BLaER1 treated with 17β-estradiol and CSF1 and Interleukin-3, amounts not matched to agents 10 nM and 100 nM (cell line): ENCODE results near the gene COX14.
A peak's percentile ranks its signal among the peaks of the same experiment; 100 is the strongest.
"Not testable (repeated sequence)": the region's sequence is repeated elsewhere in the genome, so short reads cannot be mapped to it uniquely, and the experiment has no call there.

Experiments
- H3K27ac ChIP-seq, 11 experiments: shearing (Covaris generic); formaldehyde crosslinking; 2 replicates each; pipeline ENCODE4 v1.8.1; 2022
- H3K27me3 ChIP-seq, 11 experiments: shearing (Covaris generic); formaldehyde crosslinking; 2 replicates each; pipeline ENCODE4 v1.8.1; 2022
- H3K36me3 ChIP-seq, 11 experiments: shearing (Covaris generic); formaldehyde crosslinking; 2 replicates each; pipeline ENCODE4 v1.8.1; 2022
- H3K4me1 ChIP-seq, 10 experiments: shearing (Covaris generic); formaldehyde crosslinking; 2 replicates each; pipeline ENCODE4 v1.8.1; 2022
- H3K4me2 ChIP-seq, 11 experiments: shearing (Covaris generic); formaldehyde crosslinking; 2 replicates each; pipeline ENCODE4 v1.8.1; 2022
- H3K4me3 ChIP-seq, 10 experiments: shearing (Covaris generic); formaldehyde crosslinking; 2 replicates each; pipeline ENCODE4 v1.8.1; 2022
- H3K9ac ChIP-seq, 11 experiments: shearing (Covaris generic); formaldehyde crosslinking; 2 replicates each; pipeline ENCODE4 v1.8.1; 2022
- H3K9me3 ChIP-seq, 11 experiments: shearing (Covaris generic); formaldehyde crosslinking; replicated peaks in 1 of 11; 2 replicates each; pipeline ENCODE4 v1.8.1; 2022
- H4K20me1 ChIP-seq, 11 experiments: shearing (Covaris generic); formaldehyde crosslinking; 2 replicates each; pipeline ENCODE4 v1.8.1; 2022
- Cebpa-rat ChIP-seq, 11 experiments: shearing (Covaris generic); IDR thresholded peaks; 2 replicates each; pipeline ENCODE4 v1.8.1; 2022

Gene COX14

DNA sequence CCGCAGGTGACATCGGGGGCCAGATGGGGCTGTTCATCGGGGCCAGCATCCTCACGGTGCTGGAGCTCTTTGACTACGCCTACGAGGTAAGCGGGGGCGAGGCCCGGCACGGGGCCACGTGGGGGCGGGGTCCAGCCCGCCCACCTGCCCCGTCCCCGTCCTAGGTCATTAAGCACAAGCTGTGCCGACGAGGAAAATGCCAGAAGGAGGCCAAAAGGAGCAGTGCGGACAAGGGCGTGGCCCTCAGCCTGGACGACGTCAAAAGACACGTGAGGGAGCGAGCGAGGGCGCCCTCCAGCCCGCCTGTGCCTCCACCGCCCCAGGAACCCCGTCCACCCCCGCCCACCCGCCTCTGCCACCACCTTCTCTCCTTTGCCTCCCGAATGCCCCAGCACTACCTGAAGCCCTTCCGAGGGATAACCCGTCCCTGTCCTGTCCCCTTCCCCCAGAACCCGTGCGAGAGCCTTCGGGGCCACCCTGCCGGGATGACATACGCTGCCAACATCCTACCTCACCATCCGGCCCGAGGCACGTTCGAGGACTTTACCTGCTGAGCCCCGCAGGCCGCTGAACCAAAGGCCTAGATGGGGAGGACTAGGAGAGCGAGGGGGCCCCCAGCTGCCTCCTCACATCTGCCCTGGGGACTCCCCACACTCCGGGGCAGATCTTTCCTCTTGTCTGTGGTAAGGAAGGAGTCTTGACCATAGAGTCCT, 30.8 kb upstream of the COX14 start:
- Histone ChIP-seq H3K4me1 (peaks cover 12 to 40% (median 31%) of the 10 kb centered on the region in 10 experiments; a peak in 18 of 20 replicates), H4K20me1 (peaks cover 0 to 8% (median 7%) of the 10 kb centered on the region in 11 experiments; a peak in 12 of 22 replicates), H3K27me3 (no peaks in the 10 kb centered on the region), H3K9me3 (no peaks in the 10 kb centered on the region), H3K27ac (no peak overlapping the region), H3K4me2 (no peak overlapping the region), H3K4me3 (no peak overlapping the region), H3K9ac (no peak overlapping the region), H3K36me3 (peaks cover 0 to under 1% (median 0%) of the 10 kb centered on the region in 11 experiments; a peak in 2 of 22 replicates)
- TF ChIP-seq Cebpa-rat (IDR thresholded peaks at IDR 0.05): no peak

DNA sequence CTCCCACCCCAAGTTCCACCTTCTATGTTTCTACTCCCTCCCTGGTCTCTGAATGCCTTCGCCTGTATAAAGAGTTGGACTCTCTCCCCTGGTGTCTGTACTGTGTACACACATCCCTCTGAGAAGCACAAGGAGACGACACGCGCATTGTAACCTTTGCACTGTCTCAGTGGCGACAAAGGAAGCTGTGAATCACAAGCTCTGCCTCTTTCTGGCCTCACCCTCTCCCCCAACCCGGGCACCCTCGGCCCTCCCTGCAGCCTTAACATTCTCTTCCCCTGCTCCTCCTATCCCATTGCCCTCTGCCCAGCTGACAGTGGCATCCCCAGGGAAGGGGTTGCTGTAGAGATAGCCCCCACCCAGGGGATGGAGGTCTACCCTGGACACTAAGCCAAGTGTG, 29.4 kb upstream of the COX14 start:
- H3K27ac ChIP-seq: 0 out of 22 replicates have a peak overlapping the region, but pooled peaks of 1 of the 11 experiments have one; percentile 3
- TF ChIP-seq Cebpa-rat (IDR thresholded peaks at IDR 0.05): no peak
- H3K4me2 ChIP-seq: no peak overlapping the region
- peaks cover 24 to 40% (median 35%) of the 10 kb centered on the region in 10 experiments for H3K4me1 ChIP-seq
- H3K9ac ChIP-seq: peak overlapping the region in 2 of 11 experiments; percentile 3 to 13; a peak in 1 of 22 replicates
- H3K36me3 ChIP-seq: peaks cover 11 to 14% (median 13%) of the 10 kb centered on the region in 11 experiments
- H4K20me1 ChIP-seq: peaks cover 0 to 22% (median 20%) of the 10 kb centered on the region in 11 experiments; a peak in 16 of 22 replicates
- H3K27me3 ChIP-seq: no peaks in the 10 kb centered on the region
- no peak overlapping the region for H3K4me3 ChIP-seq
- no peaks in the 10 kb centered on the region for H3K9me3 ChIP-seq

DNA sequence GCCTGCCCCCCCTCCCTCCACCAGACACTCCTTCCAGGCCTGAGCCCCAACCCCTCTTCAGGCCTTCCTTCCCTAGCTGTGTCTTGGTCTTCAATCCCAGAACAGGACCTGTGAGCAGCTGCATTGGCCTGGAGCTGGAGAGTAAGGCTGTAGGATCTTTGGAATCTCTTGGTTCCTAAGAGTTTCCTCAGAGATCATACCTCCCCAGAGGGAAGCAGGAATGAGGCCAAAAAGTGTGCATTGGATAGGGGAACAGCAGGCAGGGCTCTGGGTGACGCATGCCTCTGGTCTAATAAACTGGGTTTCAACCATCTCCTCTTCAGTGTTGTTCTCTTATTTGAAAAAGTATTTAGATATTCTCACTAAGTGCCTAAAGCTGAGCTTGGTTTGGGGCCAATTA, 28.7 kb upstream of the COX14 start:
- Histone ChIP-seq H4K20me1 (peaks cover 0 to 28% (median 26%) of the 10 kb centered on the region in 11 experiments; a peak in 18 of 22 replicates), H3K9me3 (no peaks in the 10 kb centered on the region), H3K4me1 (peaks cover 28 to 43% (median 38%) of the 10 kb centered on the region in 10 experiments), H3K9ac (peak overlapping the region in 1 of 11 experiments; percentile 3; a peak in 1 of 22 replicates), H3K27me3 (no peaks in the 10 kb centered on the region), H3K27ac (0 out of 22 replicates have a peak overlapping the region, but pooled peaks of 3 of the 11 experiments have one; percentile 1 to 3 (median 3)), H3K4me2 (peak overlapping the region in 7 of 11 experiments; percentile 67 to 90 (median 87); a peak in 10 of 22 replicates), H3K36me3 (peaks cover 16 to 21% (median 19%) of the 10 kb centered on the region in 11 experiments), H3K4me3 (no peak overlapping the region)
- no peak for TF ChIP-seq Cebpa-rat (IDR thresholded peaks at IDR 0.05)

DNA sequence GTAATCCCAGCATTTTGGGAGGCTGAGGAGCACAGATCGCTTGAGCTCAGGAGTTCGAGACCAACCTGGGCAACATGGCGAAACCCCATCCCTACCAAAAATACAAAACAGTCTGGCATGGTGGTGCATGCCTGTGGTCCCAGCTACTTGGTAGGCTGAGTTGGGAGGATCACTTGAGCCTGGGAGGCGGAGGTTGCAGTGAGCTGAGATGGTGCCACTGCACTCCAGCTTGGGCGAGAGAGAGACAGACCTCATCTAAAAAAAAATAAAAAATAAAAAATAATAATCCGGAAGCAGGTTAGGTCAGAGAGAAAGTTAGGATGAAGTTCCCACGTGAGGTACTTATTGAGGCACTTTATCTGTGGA, 27.6 kb upstream of the COX14 start:
- Histone ChIP-seq H3K4me1 (peaks cover 35 to 52% (median 44%) of the 10 kb centered on the region in 10 experiments), H3K27ac (peak overlapping the region; percentile 75 to 94 (median 87); a peak in 21 of 22 replicates), H3K36me3 (peaks cover 25 to 32% (median 30%) of the 10 kb centered on the region in 11 experiments), H3K9ac (peak overlapping the region; percentile 74 to 92 (median 89)), H3K4me2 (peak overlapping the region; percentile 67 to 90 (median 87)), H3K4me3 (peak overlapping the region; percentile 54 to 79 (median 70)), H4K20me1 (peaks cover 0 to 39% (median 35%) of the 10 kb centered on the region in 11 experiments; a peak in 19 of 22 replicates)
- not testable (repeated sequence) for H3K9me3 ChIP-seq, H3K27me3 ChIP-seq

DNA sequence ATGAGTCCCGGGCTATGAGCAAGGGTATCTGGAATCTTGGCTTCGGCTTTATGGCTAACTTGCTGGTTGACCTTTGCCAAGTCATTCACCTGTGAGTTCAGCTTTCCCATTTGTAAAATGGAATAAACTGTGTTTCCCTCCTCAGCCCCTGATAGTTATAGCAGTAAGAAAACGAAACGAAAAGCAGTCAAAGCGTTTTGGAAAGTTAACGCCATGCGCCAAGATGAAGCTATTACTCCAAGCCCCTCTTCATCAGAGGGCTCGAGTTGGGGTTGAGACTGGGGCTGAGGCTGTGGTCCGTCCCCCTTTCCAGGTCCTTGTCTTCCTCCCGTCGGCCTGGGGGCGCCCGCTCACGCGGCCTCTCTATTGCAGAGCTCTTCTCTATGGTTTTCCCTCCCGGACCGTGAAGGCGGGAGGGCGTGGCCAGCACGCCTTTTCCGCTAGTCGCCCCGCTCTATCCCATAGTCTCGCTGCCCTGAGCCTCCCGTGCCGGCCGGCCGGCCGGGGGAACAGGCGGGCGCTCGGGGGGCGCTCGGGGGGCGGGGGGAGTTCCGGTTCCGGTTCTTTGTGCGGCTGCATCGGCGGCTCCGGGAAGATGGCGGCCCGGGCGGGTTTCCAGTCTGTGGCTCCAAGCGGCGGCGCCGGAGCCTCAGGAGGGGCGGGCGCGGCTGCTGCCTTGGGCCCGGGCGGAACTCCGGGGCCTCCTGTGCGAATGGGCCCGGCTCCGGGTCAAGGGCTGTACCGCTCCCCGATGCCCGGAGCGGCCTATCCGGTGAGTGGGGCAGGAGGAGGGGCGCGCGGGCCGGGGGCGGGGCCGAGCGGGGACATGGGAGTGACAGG, 27.0 kb upstream of the COX14 start, which contains the start of gene SMARCD1:
SMARCD1 (plus strand) TSS at position 568 of the 840 bp plus-strand sequence; CDS start at position 596, 28 bp downstream.
- Histone ChIP-seq H3K27me3 (no peaks in the 10 kb centered on the region), H3K9me3 (no peaks in the 10 kb centered on the region), H3K4me2 (peak within 1 kb of the TSS; percentile 84 to 97 (median 89)), H3K9ac (peak within 1 kb of the TSS; percentile 74 to 92 (median 89)), H3K4me3 (peak within 1 kb of the TSS; percentile 54 to 79 (median 70)), H3K27ac (peak within 1 kb of the TSS; percentile 75 to 94 (median 87); a peak in 21 of 22 replicates), H4K20me1 (peaks cover 0 to 45% (median 36%) of the 10 kb centered on the region in 11 experiments; a peak in 19 of 22 replicates), H3K4me1 (peaks cover 35 to 52% (median 44%) of the 10 kb centered on the region in 10 experiments), H3K36me3 (peaks cover 31 to 38% (median 36%) of the 10 kb centered on the region in 11 experiments)
- TF ChIP-seq Cebpa-rat (IDR thresholded peaks at IDR 0.05): no peak

DNA sequence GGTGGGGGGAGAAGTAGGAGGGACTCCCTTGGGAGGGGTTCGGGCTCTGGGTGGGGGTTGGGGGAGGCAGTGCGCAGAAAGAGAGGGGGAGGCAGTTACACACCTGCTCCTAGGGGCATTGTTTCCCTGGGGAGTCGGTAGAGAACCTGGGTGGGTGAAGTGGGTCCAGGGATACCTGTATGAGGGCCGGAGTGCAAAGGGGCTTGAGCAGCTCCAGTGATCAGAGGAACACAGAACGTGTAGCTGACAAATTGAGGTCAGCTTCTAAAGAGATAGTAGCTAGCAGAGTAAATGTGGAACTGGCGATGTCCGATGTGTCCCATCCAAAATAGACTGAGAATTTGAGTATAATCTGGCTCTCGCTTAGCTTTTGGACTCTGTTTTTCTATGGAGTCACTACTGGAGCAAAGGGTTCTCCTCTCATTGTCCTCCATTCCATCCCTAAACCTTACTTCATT, 26.4 kb upstream of the COX14 start:
- Histone ChIP-seq H3K4me3 (peak overlapping the region; percentile 54 to 79 (median 70)), H3K27me3 (no peaks in the 10 kb centered on the region), H4K20me1 (peaks cover 0 to 47% (median 37%) of the 10 kb centered on the region in 11 experiments; a peak in 19 of 22 replicates), H3K9me3 (no peaks in the 10 kb centered on the region), H3K9ac (peak overlapping the region; percentile 74 to 92 (median 89)), H3K27ac (peak overlapping the region in 10 of 11 experiments; percentile 77 to 94 (median 88); a peak in 19 of 22 replicates), H3K4me2 (peak overlapping the region; percentile 75 to 97 (median 88)), H3K36me3 (peaks cover 37 to 44% (median 43%) of the 10 kb centered on the region in 11 experiments), H3K4me1 (peaks cover 35 to 52% (median 44%) of the 10 kb centered on the region in 10 experiments)
- no peak for TF ChIP-seq Cebpa-rat (IDR thresholded peaks at IDR 0.05)

DNA sequence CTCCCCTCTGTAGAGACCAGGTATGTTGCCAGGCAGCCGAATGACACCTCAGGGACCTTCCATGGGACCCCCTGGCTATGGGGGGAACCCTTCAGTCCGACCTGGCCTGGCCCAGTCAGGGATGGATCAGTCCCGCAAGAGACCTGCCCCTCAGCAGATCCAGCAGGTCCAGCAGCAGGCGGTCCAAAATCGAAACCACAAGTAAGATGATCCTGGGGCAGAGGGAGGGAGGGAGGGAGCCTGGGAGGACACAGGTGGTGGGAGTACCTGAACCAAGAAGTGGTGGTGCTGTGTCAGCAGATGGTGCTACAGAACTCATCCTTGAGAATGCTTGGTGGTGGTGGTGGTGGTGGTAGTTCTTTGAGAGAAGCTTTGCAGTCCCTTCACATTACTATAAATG, 25.9 kb upstream of the COX14 start:
- peaks cover 35 to 52% (median 44%) of the 10 kb centered on the region in 10 experiments for H3K4me1 ChIP-seq
- peak overlapping the region in 10 of 11 experiments; percentile 77 to 94 (median 88); a peak in 18 of 22 replicates for H3K27ac ChIP-seq
- H3K9me3 ChIP-seq: no peaks in the 10 kb centered on the region
- peak overlapping the region; percentile 74 to 92 (median 89) for H3K9ac ChIP-seq
- H4K20me1 ChIP-seq: peaks cover 0 to 47% (median 37%) of the 10 kb centered on the region in 11 experiments; a peak in 19 of 22 replicates
- TF ChIP-seq Cebpa-rat (IDR thresholded peaks at IDR 0.05): no peak
- no peaks in the 10 kb centered on the region for H3K27me3 ChIP-seq
- H3K4me2 ChIP-seq: peak overlapping the region; percentile 75 to 97 (median 88)
- peaks cover 43 to 49% (median 48%) of the 10 kb centered on the region in 11 experiments for H3K36me3 ChIP-seq
- peak overlapping the region; percentile 54 to 79 (median 70) for H3K4me3 ChIP-seq

DNA sequence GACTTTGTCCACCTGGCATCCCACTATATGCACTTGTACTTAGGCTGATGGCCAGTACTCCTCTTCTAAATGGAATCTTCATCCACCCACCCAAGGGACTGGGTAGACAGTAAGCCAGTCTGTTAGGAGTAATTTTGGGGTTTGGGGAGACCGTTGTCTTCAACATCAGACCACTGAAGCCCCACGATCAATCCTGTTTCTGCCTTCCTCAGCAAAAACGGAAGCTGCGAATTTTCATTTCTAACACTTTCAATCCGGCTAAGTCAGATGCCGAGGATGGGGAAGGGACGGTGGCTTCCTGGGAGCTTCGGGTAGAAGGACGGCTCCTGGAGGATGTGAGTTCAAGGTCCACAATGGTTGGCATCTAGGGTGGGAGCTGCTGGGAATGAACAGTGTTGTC, 24.9 kb upstream of the COX14 start:
- Histone ChIP-seq H4K20me1 (peaks cover 0 to 47% (median 37%) of the 10 kb centered on the region in 11 experiments; a peak in 19 of 22 replicates), H3K4me1 (peaks cover 35 to 52% (median 44%) of the 10 kb centered on the region in 10 experiments), H3K9ac (peak overlapping the region; percentile 13 to 57 (median 38); a peak in 14 of 22 replicates), H3K4me3 (no peak overlapping the region), H3K27ac (peak overlapping the region in 9 of 11 experiments; percentile 1 to 60 (median 35); a peak in 9 of 22 replicates), H3K4me2 (peak overlapping the region in 10 of 11 experiments; percentile 16 to 93 (median 81); a peak in 16 of 22 replicates), H3K36me3 (peaks cover 53 to 59% (median 58%) of the 10 kb centered on the region in 11 experiments), H3K27me3 (no peaks in the 10 kb centered on the region), H3K9me3 (no peaks in the 10 kb centered on the region)
- no peak for TF ChIP-seq Cebpa-rat (IDR thresholded peaks at IDR 0.05)
